ENCODE measurements around the gene ATF1. TPM values are rescaled to one million over a fixed set of nuclear protein-coding genes. Genes with fewer than 3 reads are reported as not detected.

ATF1 gene
- total RNA-seq, 1 experiment from 2014 or later = 47.0 TPM

DNA sequence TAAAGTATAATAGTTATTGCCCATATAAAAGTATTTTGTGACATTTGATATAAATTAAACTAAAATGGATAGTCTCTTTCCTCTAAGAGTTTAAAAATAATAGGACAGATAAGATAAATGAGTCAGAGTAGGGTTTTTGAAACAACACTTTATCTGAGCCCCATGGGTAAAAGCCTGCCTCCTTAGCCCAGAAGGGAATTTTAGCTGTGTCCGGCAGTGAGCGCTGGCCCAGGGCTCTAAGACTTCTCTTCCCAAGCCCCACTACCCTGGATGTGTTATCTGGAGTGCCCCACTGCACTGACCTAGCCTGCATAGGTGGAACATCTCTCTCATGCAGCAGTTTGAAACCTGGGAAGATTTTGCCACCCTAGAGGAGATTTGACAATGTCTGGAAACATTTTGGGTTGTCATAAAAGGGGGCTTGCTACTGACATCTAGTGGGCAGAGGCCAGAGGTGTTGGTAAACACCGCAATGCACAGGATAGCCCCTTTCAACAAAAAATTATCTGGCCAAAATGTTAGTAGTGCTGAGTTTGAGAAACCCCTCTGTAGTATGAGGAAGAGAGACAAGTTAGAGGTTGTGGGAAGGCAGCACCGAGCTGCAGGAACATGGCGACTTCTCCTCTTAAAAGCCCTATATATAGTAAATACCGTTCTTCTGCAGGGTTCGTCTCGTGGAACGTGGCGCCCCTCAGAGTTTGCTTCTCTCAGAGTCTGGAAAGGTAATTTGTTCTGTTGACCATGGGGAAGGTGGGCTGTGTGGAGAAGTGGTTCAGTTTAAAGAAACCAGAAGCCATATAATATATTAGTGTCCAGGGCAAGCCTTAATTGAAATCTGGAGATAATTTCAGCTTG lies 29.3 kb upstream of the ATF1 start:
- intact Hi-C loops (cut with micrococcal nuclease; ENCODE audit: unreplicated experiment) = loop anchor here (1.0 kb wide), 1 partner anchor 230 kb away; the partner anchor contains the start of gene DIP2B

GRCh38 chr12:50739611-50740010 lies 24.3 kb upstream of the ATF1 start:
- DNase-seq = no peak
- Mint-ChIP-seq H3K27ac (ENCODE audit: unreplicated experiment) (no peak overlapping the region), H3K9me3 (ENCODE audit: unreplicated experiment) (no peaks in the 10 kb centered on the region), H3K4me3 (ENCODE audit: unreplicated experiment) (no peak overlapping the region), H3K4me1 (ENCODE audit: low read depth, unreplicated experiment) (peaks cover 4% of the 10 kb centered on the region), H3K27me3 (ENCODE audit: insufficient read depth, unreplicated experiment) (no peaks in the 10 kb centered on the region), H3K36me3 (ENCODE audit: insufficient read depth, unreplicated experiment) (peaks cover 90% of the 10 kb centered on the region)
- Histone ChIP-seq H3K27me3 (replicated peaks; ENCODE audit: control insufficient read depth, insufficient read depth, low read length) (no peaks in the 10 kb centered on the region), H3K4me3 (ENCODE audit: low read depth, low read length) (no peak overlapping the region), H3K9me3 (no peaks in the 10 kb centered on the region), H3K4me1 (no peaks in the 10 kb centered on the region), H3K36me3 (ENCODE audit: control insufficient read depth, insufficient read depth, low read length) (peaks cover 7% of the 10 kb centered on the region)
- TF ChIP-seq CTCF (IDR thresholded peaks at IDR 0.05; ENCODE audit: insufficient read depth in 1 of 2, low read depth in 1 of 2, low read length in 1 of 2, severe bottlenecking in 1 of 2, unreplicated experiment in 1 of 2) = no peak
- POLR2A ChIA-PET = no interaction called here
- intact Hi-C loops (cut with micrococcal nuclease; ENCODE audit: unreplicated experiment) = no loop called here
- CTCF ChIA-PET = no interaction called here
- BruUV-seq (replicated peaks) = no TSS peak

More for the DNA sequence above, 29.3 kb upstream of the ATF1 start:
- Histone ChIP-seq H3K4me1 (peaks cover 8% of the 10 kb centered on the region; the same call in 1 of the 2 replicates), H3K4me3 (ENCODE audit: low read depth, low read length) (no peak overlapping the region), H3K27me3 (replicated peaks; ENCODE audit: control insufficient read depth, insufficient read depth, low read length) (no peaks in the 10 kb centered on the region), H3K36me3 (ENCODE audit: control insufficient read depth, insufficient read depth, low read length) (peaks cover 9% of the 10 kb centered on the region), H3K9me3 (no peaks in the 10 kb centered on the region)
- POLR2A ChIA-PET = no interaction called here
- CTCF ChIA-PET = interaction anchor here (0.8 kb wide), 1 partner anchor 225 kb away, joined by 4 read pairs; no protein-coding TSS in a partner anchor
- Mint-ChIP-seq H3K36me3 (ENCODE audit: insufficient read depth, unreplicated experiment) (peaks cover 84% of the 10 kb centered on the region), H3K9me3 (ENCODE audit: unreplicated experiment) (no peaks in the 10 kb centered on the region), H3K27me3 (ENCODE audit: insufficient read depth, unreplicated experiment) (no peaks in the 10 kb centered on the region), H3K4me3 (ENCODE audit: unreplicated experiment) (no peak overlapping the region), H3K4me1 (ENCODE audit: low read depth, unreplicated experiment) (peaks cover 6% of the 10 kb centered on the region), H3K27ac (ENCODE audit: unreplicated experiment) (no peak overlapping the region)
- TF ChIP-seq CTCF (IDR thresholded peaks at IDR 0.05; ENCODE audit: insufficient read depth in 1 of 2, low read depth in 1 of 2, low read length in 1 of 2, severe bottlenecking in 1 of 2, unreplicated experiment in 1 of 2) = peak; percentile 67 to 89
- no TSS peak for BruUV-seq (replicated peaks)
- DNase-seq = peak in 1 of 2 experiments; percentile 54

DNA sequence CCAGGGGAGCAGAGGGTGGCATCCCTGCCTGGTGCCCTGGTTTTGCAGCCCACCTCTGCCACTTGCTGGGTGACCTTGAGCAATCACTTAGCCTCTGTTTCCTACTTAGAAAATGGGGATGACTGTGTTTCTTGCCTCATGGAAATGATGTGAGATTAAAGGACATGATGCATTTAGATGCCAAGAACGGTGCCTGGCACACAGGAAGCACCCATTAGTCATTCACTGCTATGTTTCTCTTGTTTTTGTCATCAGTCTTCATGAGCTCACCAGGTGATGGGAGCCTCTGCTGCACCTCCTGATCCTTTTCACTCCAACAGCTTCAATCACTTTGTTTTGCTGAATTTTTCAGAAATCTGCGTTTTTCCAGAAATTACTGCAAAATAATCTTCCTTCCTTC lies 23.6 kb upstream of the ATF1 start:
- Histone ChIP-seq H3K4me3 (ENCODE audit: low read depth, low read length) (no peak overlapping the region), H3K36me3 (ENCODE audit: control insufficient read depth, insufficient read depth, low read length) (peaks cover 7% of the 10 kb centered on the region), H3K4me1 (no peaks in the 10 kb centered on the region), H3K9me3 (no peaks in the 10 kb centered on the region), H3K27me3 (replicated peaks; ENCODE audit: control insufficient read depth, insufficient read depth, low read length) (no peaks in the 10 kb centered on the region)
- no peaks in the 10 kb centered on the region for H3K4me1 Mint-ChIP-seq (ENCODE audit: low read depth, unreplicated experiment)
- TF ChIP-seq CTCF (IDR thresholded peaks at IDR 0.05; ENCODE audit: insufficient read depth in 1 of 2, low read depth in 1 of 2, low read length in 1 of 2, severe bottlenecking in 1 of 2, unreplicated experiment in 1 of 2) = no peak
- peaks cover 87% of the 10 kb centered on the region for H3K36me3 Mint-ChIP-seq (ENCODE audit: insufficient read depth, unreplicated experiment)
- ChIA-PET POLR2A (no interaction called here), CTCF (no interaction called here)
- no peak overlapping the region for H3K4me3 Mint-ChIP-seq (ENCODE audit: unreplicated experiment)
- H3K9me3 Mint-ChIP-seq (ENCODE audit: unreplicated experiment) = no peaks in the 10 kb centered on the region
- intact Hi-C loops (cut with micrococcal nuclease; ENCODE audit: unreplicated experiment) = no loop called here
- H3K27ac Mint-ChIP-seq (ENCODE audit: unreplicated experiment) = no peak overlapping the region
- no TSS peak for BruUV-seq (replicated peaks)
- no peaks in the 10 kb centered on the region for H3K27me3 Mint-ChIP-seq (ENCODE audit: insufficient read depth, unreplicated experiment)
- DNase-seq = no peak

All from Caco-2 (cell line).